IMR-90 (cell line): ENCODE measurements around the gene PIEZO2. TPM values are rescaled to one million over a fixed set of nuclear protein-coding genes. Genes with fewer than 3 reads are reported as not detected.

Source experiments
- ATAC-seq: fragments of 200-7000 bp; cut with Tn5 transposase; 2 replicates; pipeline ENCODE4 v1.9.1; 2020; ENCODE audit warnings: low read depth, mild to moderate bottlenecking, moderate library complexity
- BruUV-seq: library from RNA; stranded (reverse); fragments of 400-500 nt; replicated peaks from 2 replicates; lab custom pipeline; 2021; lab: Mats Ljungman, UMichigan
- CTCF ChIA-PET: fragments of 300-600 bp; formaldehyde crosslinking; extraction: SDS; loops from one replicate; lab custom pipeline; 2021; ENCODE audit warnings: antibody characterized with exemption; lab: Yijun Ruan, JAX
- POLR2A ChIA-PET: fragments of 300-600 bp; sonication (Branson Sonifier 250); formaldehyde crosslinking; loops from one replicate; lab custom pipeline; 2022; ENCODE audit warnings: antibody characterized with exemption; ENCODE audit not compliant: unreplicated experiment; lab: Charles Lee
- DNase-seq: peaks from one replicate; pipeline ENCODE4 v3.0.0; 2013
- H2AFZ ChIP-seq: replicated peaks from 2 replicates; pipeline ENCODE3; 2013; ENCODE audit warnings: low read length, mild to moderate bottlenecking; ENCODE audit not compliant: poor library complexity
- H2AK5ac ChIP-seq: 2 replicates; pipeline ENCODE4 v1.6.1; 2013; ENCODE audit warnings: low read depth, low read length, inconsistent platforms
- H2AK9ac ChIP-seq: replicated peaks from 2 replicates; pipeline ENCODE3; 2013; ENCODE audit warnings: mild to moderate bottlenecking, low read depth, low read length, moderate library complexity; ENCODE audit not compliant: poor library complexity
- H2BK120ac ChIP-seq: 2 replicates; pipeline ENCODE4 v1.6.1; 2013; ENCODE audit warnings: low read depth, low read length, inconsistent platforms
- H2BK15ac ChIP-seq: 3 replicates; pipeline ENCODE4 v1.6.1; 2013; ENCODE audit warnings: low read depth, low read length, inconsistent platforms
- H2BK20ac ChIP-seq: 2 replicates; pipeline ENCODE4 v1.6.1; 2013; ENCODE audit warnings: low read depth, mild to moderate bottlenecking, inconsistent platforms, low read length, moderate library complexity
- H2BK5ac ChIP-seq: 2 replicates; pipeline ENCODE4 v1.6.1; 2013; ENCODE audit warnings: mild to moderate bottlenecking, low read depth, low read length, inconsistent platforms; ENCODE audit not compliant: poor library complexity, severe bottlenecking
- H3K14ac ChIP-seq: replicated peaks from 2 replicates; pipeline ENCODE4 v1.6.1; 2013; ENCODE audit warnings: low read depth, low read length, inconsistent platforms
- H3K18ac ChIP-seq: 2 replicates; pipeline ENCODE4 v1.6.1; 2013; ENCODE audit warnings: low read depth, low read length, control low read depth
- H3K23ac ChIP-seq: 2 replicates; pipeline ENCODE4 v1.6.1; 2013; ENCODE audit warnings: low read depth, low read length, inconsistent platforms
- H3K27ac ChIP-seq: 2 replicates; pipeline ENCODE4 v1.5.1; 2013; ENCODE audit warnings: mild to moderate bottlenecking, control low read depth, low read length; ENCODE audit not compliant: insufficient read depth
- H3K27me3 ChIP-seq: 2 replicates; pipeline ENCODE4 v1.6.1; 2013; ENCODE audit warnings: low read length; ENCODE audit not compliant: control insufficient read depth, insufficient read depth
- H3K36me3 ChIP-seq: 2 replicates; pipeline ENCODE4 v1.6.1; 2013; ENCODE audit warnings: low read length, mixed read lengths; ENCODE audit not compliant: control insufficient read depth, insufficient read depth
- H3K4ac ChIP-seq: 2 replicates; pipeline ENCODE4 v1.6.1; 2013; ENCODE audit warnings: low read depth, low read length, inconsistent platforms
- H3K4me1 ChIP-seq: 2 replicates; pipeline ENCODE4 v1.6.1; 2013; ENCODE audit warnings: low read length, mixed read lengths; ENCODE audit not compliant: control insufficient read depth, insufficient read depth
- H3K4me2 ChIP-seq: 2 replicates; pipeline ENCODE4 v1.6.1; 2013; ENCODE audit warnings: low read depth, mild to moderate bottlenecking, control low read depth, low read length, moderate library complexity
- H3K4me3 ChIP-seq: 2 replicates; pipeline ENCODE4 v1.5.1; 2013; ENCODE audit warnings: low read depth, mild to moderate bottlenecking, control low read depth, low read length, moderate library complexity; ENCODE audit not compliant: insufficient read depth
- H3K56ac ChIP-seq: 2 replicates; pipeline ENCODE4 v1.6.1; 2013; ENCODE audit warnings: low read length, inconsistent platforms; ENCODE audit not compliant: insufficient read depth; ENCODE audit errors: extremely low read depth
- H3K79me1 ChIP-seq, 2 experiments: 2 replicates each; pipeline ENCODE4 v1.6.1; 2013; ENCODE audit warnings: low read length in 2 of 2, inconsistent platforms in 1 of 2, low read depth in 1 of 2
- H3K9ac ChIP-seq: 2 replicates; pipeline ENCODE4 v1.6.1; 2013; ENCODE audit warnings: low read depth, low read length, control low read depth
- H3K9me1 ChIP-seq: 2 replicates; pipeline ENCODE4 v1.6.1; 2013; ENCODE audit warnings: low read length, inconsistent platforms; ENCODE audit not compliant: insufficient read depth
- H3K9me3 ChIP-seq: 2 replicates; pipeline ENCODE4 v1.6.1; 2013; ENCODE audit warnings: low read length; ENCODE audit not compliant: control insufficient read depth, insufficient read depth
- H4K20me1 ChIP-seq: 2 replicates; pipeline ENCODE4 v1.6.1; 2013; ENCODE audit warnings: low read length, inconsistent platforms; ENCODE audit not compliant: insufficient read depth
- H4K5ac ChIP-seq: 2 replicates; pipeline ENCODE4 v1.6.1; 2013; ENCODE audit warnings: mild to moderate bottlenecking, low read depth, low read length, control low read depth
- H4K8ac ChIP-seq, 2 experiments: 2 replicates each; pipeline ENCODE4 v1.6.1; 2013; ENCODE audit warnings: low read depth in 2 of 2, low read length in 2 of 2, control low read depth in 1 of 2, inconsistent platforms in 1 of 2
- H4K91ac ChIP-seq: 2 replicates; pipeline ENCODE4 v1.6.1; 2013; ENCODE audit warnings: low read depth, low read length, inconsistent platforms; ENCODE audit not compliant: insufficient read depth
- CEBPB ChIP-seq: IDR thresholded peaks from 2 replicates; pipeline ENCODE4 v1.6.1; 2012; ENCODE audit warnings: low read depth, low read length, improper control_type of control experiment
- MXI1 ChIP-seq: IDR thresholded peaks from 2 replicates; pipeline ENCODE4 v1.6.1; 2012; ENCODE audit warnings: low read depth, mild to moderate bottlenecking, low read length, moderate library complexity, borderline replicate concordance
- RFX5 ChIP-seq: IDR thresholded peaks from 2 replicates; pipeline ENCODE4 v1.8.0; 2012; ENCODE audit warnings: low read depth, mild to moderate bottlenecking, low read length, moderate library complexity
- WGBS, 2 experiments: methylation state at CpG; one replicate each; pipeline versions ENCODE4 v1.1.5 to v1.1.7; 2013; ENCODE audit warnings: missing lambda C conversion rate in 2 of 2; ENCODE audit not compliant: insufficient read length in 1 of 2; ENCODE audit errors: extremely low coverage in 2 of 2; 5-methylcytosine and 5-hydroxymethylcytosine counted together
- dilution Hi-C: fragments of 300-500 bp; cut with HindIII; formaldehyde crosslinking; loops from one replicate; pipeline ENCODE4 v1.14.3; 2018; ENCODE audit warnings: low sequenced_read_pairs; ENCODE audit not compliant: unreplicated experiment
- in situ Hi-C: fragments of 300-500 bp; cut with MboI; formaldehyde crosslinking; loops from 3 replicates; pipeline ENCODE4 v1.14.3; 2019; ENCODE audit warnings: low sequenced_read_pairs, inconsistent platforms, mixed read lengths
- intact Hi-C: fragments of 100-400 bp; cut with micrococcal nuclease; formaldehyde crosslinking; loops from 2 replicates; pipeline ENCODE4 v1.10.0; 2022
- polyA plus RNA-seq, 3 experiments: library from polyadenylated mRNA; depleted of rRNA; stranded (reverse); fragments of >200 nt; gene quantifications; 2 replicates each; pipeline ENCODE4 v1.2.3, GENCODE V29; 2012; ENCODE audit warnings: low replicate concordance in 1 of 3
- total RNA-seq: library from RNA; depleted of rRNA; stranded (reverse); fragments of >200 nt; gene quantifications from 2 replicates; pipeline ENCODE4 v1.2.3, GENCODE V29; 2012
- TF ChIP-seq, protein P1 (sequence below): fragments of 150-350 bp; IDR thresholded peaks from 2 replicates; pipeline ENCODE4 v1.6.1; 2016; ENCODE audit warnings: low read depth, mild to moderate bottlenecking, low read length, moderate library complexity, borderline replicate concordance

PIEZO2 gene
- total and polyA plus RNA-seq, 2 of the 4 experiments (the other 2 are of a cell fraction): 2.4 to 4.1 TPM

DNA sequence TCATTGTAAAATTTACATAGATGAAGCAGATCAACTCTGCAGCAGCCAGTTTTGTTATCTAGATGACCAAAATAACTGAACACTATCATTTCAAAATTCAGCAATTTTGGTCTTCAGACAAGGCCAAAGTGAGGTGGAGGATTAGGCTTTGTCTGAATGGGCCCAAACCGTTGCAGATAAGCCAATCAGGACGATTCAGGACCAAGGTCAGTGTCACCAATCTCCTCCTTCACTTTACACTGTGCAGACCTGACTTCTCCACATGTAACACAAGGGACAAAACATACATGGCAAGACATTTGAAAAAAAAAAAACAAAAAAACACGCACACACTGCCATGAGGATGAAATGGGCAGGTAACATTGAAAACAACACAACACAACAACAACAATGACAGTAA lies 412.4 kb downstream of the PIEZO2 start:
- ChIA-PET CTCF (no interaction called here), POLR2A (no interaction called here)
- no peak overlapping the region for H3K27ac ChIP-seq
- no peak overlapping the region for H4K8ac ChIP-seq
- no peak overlapping the region for H3K23ac ChIP-seq
- no peak overlapping the region for H3K56ac ChIP-seq
- no peaks in the 10 kb centered on the region for H4K20me1 ChIP-seq
- intact Hi-C loops: no loop called here
- H2AFZ ChIP-seq: no peak overlapping the region
- WGBS, 2 experiments: no CpG with 5 or more reads among the region's 3 CpGs
- H2BK15ac ChIP-seq: no peak overlapping the region
- H2AK9ac ChIP-seq: no peak overlapping the region
- no peak overlapping the region for H2AK5ac ChIP-seq
- no peak overlapping the region for H4K5ac ChIP-seq
- no peaks in the 10 kb centered on the region for H3K9me3 ChIP-seq
- no peak overlapping the region for H3K4me2 ChIP-seq
- dilution Hi-C loops: no loop called here
- no peak overlapping the region for H3K14ac ChIP-seq
- no TSS peak for BruUV-seq
- no peak overlapping the region for H3K4me3 ChIP-seq
- H3K9ac ChIP-seq: no peak overlapping the region
- H3K79me1 ChIP-seq: no peaks in the 10 kb centered on the region
- no peak overlapping the region for H3K18ac ChIP-seq
- H3K4ac ChIP-seq: no peak overlapping the region
- ATAC-seq: peak; percentile 40; the same call in 1 of the 2 replicates
- TF ChIP-seq MXI1 (no peak), RFX5 (no peak), CEBPB (no peak)
- TF ChIP-seq, protein P1, sequence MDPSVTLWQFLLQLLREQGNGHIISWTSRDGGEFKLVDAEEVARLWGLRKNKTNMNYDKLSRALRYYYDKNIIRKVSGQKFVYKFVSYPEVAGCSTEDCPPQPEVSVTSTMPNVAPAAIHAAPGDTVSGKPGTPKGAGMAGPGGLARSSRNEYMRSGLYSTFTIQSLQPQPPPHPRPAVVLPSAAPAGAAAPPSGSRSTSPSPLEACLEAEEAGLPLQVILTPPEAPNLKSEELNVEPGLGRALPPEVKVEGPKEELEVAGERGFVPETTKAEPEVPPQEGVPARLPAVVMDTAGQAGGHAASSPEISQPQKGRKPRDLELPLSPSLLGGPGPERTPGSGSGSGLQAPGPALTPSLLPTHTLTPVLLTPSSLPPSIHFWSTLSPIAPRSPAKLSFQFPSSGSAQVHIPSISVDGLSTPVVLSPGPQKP: no peak
- no peak overlapping the region for H2BK5ac ChIP-seq
- no peak for DNase-seq
- H3K36me3 ChIP-seq: peaks cover 4% of the 10 kb centered on the region; the same call in 1 of the 2 replicates
- H4K91ac ChIP-seq: no peak overlapping the region
- no peak overlapping the region for H2BK120ac ChIP-seq
- no peaks in the 10 kb centered on the region for H3K27me3 ChIP-seq
- H3K9me1 ChIP-seq: no peaks in the 10 kb centered on the region
- no peak overlapping the region for H2BK20ac ChIP-seq
- in situ Hi-C loops: no loop called here
- H3K4me1 ChIP-seq: no peaks in the 10 kb centered on the region
